NCI-H524 (cell line): Measurements from ENCODE around the gene PTCHD1.

Experiments used
- DNase-seq, 2 experiments: peaks; one replicate each; lab custom pipeline; 2025; lab: John Stamatoyannopoulos, UW

PTCHD1 gene

GRCh38 chrX:23398570-23398969 lies 63.9 kb downstream of the PTCHD1 start:
- no peak for DNase-seq

DNA sequence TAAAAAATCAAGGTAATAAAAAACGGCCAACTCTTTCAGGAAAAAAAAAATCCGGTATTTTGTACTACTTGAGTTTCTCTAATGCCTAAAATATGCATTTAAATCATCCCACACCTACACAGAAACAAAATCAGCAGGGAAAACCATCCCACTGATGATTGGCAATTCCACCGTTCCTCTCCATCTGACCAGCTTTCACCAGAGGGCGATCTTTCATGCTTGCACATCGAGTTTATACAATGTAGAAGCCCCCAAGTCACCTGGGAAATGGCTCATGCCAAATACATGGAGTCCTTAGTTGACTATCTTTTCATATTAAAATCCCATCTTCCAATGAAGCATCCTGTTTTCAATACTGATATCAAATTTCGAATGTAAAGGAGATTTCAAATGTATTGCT lies 69.2 kb downstream of the PTCHD1 start:
- DNase-seq: peak; percentile 28 to 54

DNA sequence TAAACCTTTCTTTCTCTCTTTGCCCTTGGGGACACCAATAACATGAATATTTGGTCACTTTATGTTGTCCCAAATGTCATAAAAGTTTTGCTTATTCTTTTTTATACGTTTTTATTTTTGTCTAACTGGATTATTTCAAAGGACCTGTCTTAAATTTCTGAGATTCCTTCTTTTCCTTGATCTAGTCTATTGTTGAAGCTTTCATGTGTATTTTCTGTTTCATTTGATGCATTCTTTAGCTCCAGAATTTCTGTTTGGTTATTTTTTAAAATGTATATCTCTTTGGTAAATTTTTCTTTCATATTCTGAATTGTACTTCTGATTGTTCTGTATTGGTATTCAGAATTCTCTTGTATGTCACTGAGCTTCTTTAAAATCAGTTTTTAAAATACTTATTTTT lies 88.3 kb downstream of the PTCHD1 start:
- no peak for DNase-seq

DNA sequence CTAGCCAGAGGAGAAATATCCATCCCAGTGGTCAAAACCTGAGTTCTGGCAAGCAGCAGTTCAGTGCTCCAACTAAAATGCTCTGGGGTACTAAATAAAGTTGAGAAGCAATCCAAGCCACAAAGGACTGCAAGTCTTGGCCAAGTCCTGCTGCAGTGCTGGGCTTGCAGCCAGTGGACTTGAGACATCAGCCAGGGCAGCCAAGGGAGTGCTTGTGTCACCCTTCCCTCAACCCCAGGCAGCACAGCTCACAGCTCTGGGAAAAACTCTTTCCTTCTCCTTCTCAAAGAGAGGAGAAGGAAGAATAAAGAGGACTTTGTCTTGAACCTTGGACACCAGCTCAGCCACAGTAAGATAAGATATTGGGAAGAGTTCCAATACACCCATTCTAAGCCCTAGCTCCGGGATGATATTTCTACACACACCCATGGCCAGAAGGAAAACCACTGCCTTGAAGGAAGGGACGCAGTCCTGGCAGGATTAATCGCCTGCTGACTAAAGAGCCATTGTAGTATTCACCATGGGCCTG lies 99.8 kb downstream of the PTCHD1 start:
- no peak for DNase-seq

- no peak for DNase-seq
Observed at GRCh38 chrX:23435108-23435507, 100.5 kb downstream of the PTCHD1 start.

DNA sequence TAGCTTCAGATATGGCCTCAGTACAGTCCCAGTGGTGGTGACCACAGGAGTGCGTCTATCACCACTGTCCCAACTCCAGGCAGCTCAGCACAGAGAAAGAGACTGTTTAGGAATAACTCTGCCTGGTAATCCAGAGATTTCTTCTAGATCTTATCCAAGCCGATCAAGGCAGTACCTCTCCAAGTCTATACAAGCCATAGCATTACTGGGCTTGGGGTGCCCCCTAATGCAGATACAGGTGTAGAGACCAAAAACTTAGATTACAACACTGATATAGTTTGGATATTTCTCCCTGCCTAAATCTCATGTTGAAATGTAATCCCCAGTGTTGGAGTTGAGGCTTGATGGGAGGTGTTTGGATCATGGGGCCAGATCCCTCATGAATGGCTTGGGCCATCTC lies 100.9 kb downstream of the PTCHD1 start:
- DNase-seq: peak in 1 of 2 experiments; percentile 26

DNA sequence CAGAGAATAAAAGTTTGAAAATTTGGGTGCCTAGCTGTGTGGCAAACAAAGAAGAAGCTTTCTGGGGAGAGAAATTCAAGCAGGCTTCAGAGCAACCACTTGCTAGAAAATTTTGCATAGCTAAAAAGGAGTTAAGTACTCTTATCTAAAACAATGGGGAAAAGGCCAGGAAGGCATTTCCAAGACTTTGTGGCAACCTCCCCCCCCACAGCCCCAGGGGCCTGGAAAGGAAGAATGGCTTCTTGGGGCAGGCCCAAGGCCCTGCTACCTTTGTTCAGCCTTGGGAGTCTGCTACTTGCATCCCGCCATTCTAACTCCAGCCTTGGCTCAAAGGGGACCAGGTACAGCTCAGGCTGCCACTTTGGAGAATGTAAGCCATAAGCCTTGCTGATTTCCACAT lies 102.2 kb downstream of the PTCHD1 start:
- no peak for DNase-seq

DNA sequence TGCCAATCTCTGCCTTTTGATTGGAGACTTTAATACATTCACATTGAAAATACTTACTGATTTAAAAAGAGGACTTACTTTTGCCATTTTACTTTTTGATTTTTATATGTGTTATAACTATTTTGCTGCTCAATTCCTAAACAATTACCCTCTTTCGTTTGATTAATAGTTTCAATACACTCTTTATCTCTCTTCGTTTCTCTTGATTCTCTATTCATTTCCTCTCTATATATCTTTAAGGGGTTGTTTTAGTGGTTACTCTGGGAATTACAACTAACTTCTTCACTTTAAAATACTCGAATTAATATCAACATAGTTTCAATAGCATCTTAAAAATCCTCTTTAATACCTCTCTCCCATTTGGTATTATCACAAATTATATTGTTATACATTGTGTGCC lies 116.6 kb downstream of the PTCHD1 start:
- no peak for DNase-seq
